GM21447 (cell line): ENCODE measurements around the gene UBE3C.

ENCODE experiments used
- ATAC-seq: cut with Tn5 transposase; IDR thresholded peaks from one replicate; pipeline ENCODE4 v1.9.1; 2021; ENCODE audit not compliant: unreplicated experiment

The UBE3C gene

GRCh38 chr7:157168571-157168970, 29.8 kb downstream of the UBE3C start:
- ATAC-seq = no peak

GRCh38 chr7:157176771-157177170, 38.0 kb downstream of the UBE3C start:
- ATAC-seq = no peak

- no peak for ATAC-seq
Observed at GRCh38 chr7:157177333-157177982, 38.7 kb downstream of the UBE3C start.

GRCh38 chr7:157177983-157178381, 39.3 kb downstream of the UBE3C start:
- ATAC-seq = no peak

- no peak for ATAC-seq
Observed at GRCh38 chr7:157183832-157184231, 45.1 kb downstream of the UBE3C start.

GRCh38 chr7:157188091-157188665, 49.5 kb downstream of the UBE3C start:
- no peak for ATAC-seq

GRCh38 chr7:157189405-157189804, 50.7 kb downstream of the UBE3C start:
- ATAC-seq = no peak

- no peak for ATAC-seq
Observed at GRCh38 chr7:157192861-157193260, 54.1 kb downstream of the UBE3C start.

GRCh38 chr7:157193274-157193673, 54.5 kb downstream of the UBE3C start:
- ATAC-seq = no peak

- ATAC-seq = no peak
Observed at GRCh38 chr7:157194948-157195347, 56.2 kb downstream of the UBE3C start.

GRCh38 chr7:157195868-157196267, 57.1 kb downstream of the UBE3C start:
- ATAC-seq = no peak

GRCh38 chr7:157204134-157204533, 65.4 kb downstream of the UBE3C start:
- no peak for ATAC-seq

- no peak for ATAC-seq
Observed at GRCh38 chr7:157205438-157205837, 66.7 kb downstream of the UBE3C start.

GRCh38 chr7:157208571-157209413, 70.1 kb downstream of the UBE3C start:
- ATAC-seq = no peak

GRCh38 chr7:157210682-157211081, 72.0 kb downstream of the UBE3C start:
- ATAC-seq = no peak

GRCh38 chr7:157211690-157212089, 73.0 kb downstream of the UBE3C start:
- no peak for ATAC-seq

- ATAC-seq = peak; percentile 79
Observed at GRCh38 chr7:157219154-157219553, 80.4 kb downstream of the UBE3C start.

GRCh38 chr7:157220916-157221569, 82.3 kb downstream of the UBE3C start:
- ATAC-seq = no peak

GRCh38 chr7:157222687-157223086, 84.0 kb downstream of the UBE3C start:
- no peak for ATAC-seq

- no peak for ATAC-seq
Observed at GRCh38 chr7:157224627-157225026, 85.9 kb downstream of the UBE3C start.

- ATAC-seq = no peak
Observed at GRCh38 chr7:157228864-157229422, 90.2 kb downstream of the UBE3C start.
